HepG2 (cell line): ENCODE results near the gene NOL4L. TPM values are rescaled to one million over a fixed set of nuclear protein-coding genes. Genes with fewer than 3 reads are reported as not detected.
A peak's percentile ranks its signal among the peaks of the same experiment; 100 is the strongest.

Source experiments
- ATAC-seq: fragments of 200-7000 bp; cut with Tn5 transposase; 3 replicates; pipeline ENCODE4 v1.9.1; 2020; ENCODE audit warnings: mild to moderate bottlenecking, moderate library complexity
- BruUV-seq: library from RNA; stranded (reverse); fragments of 400-500 nt; replicated peaks from 2 replicates; lab custom pipeline; 2021; lab: Mats Ljungman, UMichigan
- CTCF ChIA-PET: fragments of 300-600 bp; formaldehyde crosslinking; extraction: SDS; loops from one replicate; lab custom pipeline; 2021; ENCODE audit warnings: low total read pairs, inconsistent platforms, low intra/inter-chr PET ratio; lab: Yijun Ruan, JAX
- POLR2A ChIA-PET: fragments of 350-600 bp; sonication (Branson Sonifier 250); formaldehyde crosslinking; loops from one replicate; lab custom pipeline; 2020; ENCODE audit warnings: antibody characterized with exemption, inconsistent platforms; lab: Yijun Ruan, JAX
- DNase-seq: peaks from one replicate; pipeline ENCODE4 v3.0.0-alpha.2; 2015; ENCODE audit warnings: low spot score
- FAIRE-seq: peaks from 3 replicates; lab custom pipeline; 2011; peaks lifted over from hg19 to GRCh38; lab: Jason Lieb, UNC
- H2AFZ ChIP-seq: one replicate; pipeline ENCODE4 v1.6.1; 2011; ENCODE audit warnings: low read length, inconsistent platforms
- H3K27ac ChIP-seq: fragments of 300-600 bp; 3 replicates; pipeline ENCODE4 v1.8.0; 2011; ENCODE audit warnings: mixed run types, mild to moderate bottlenecking, mixed read lengths, low read length, inconsistent platforms; ENCODE audit not compliant: insufficient read depth; ENCODE audit errors: extremely low read length
- H3K27me3 ChIP-seq, 2 experiments: fragments of 200-600 bp in 1 of 2; 2 replicates in 1 of 2; 3 replicates in 1 of 2; pipeline versions ENCODE4 v1.6.0 to v1.8.0; 2011; ENCODE audit warnings: low read length in 2 of 2, mild to moderate bottlenecking in 2 of 2, moderate library complexity in 2 of 2, inconsistent platforms in 1 of 2; ENCODE audit not compliant: insufficient read depth in 2 of 2, control insufficient read depth in 1 of 2
- H3K36me3 ChIP-seq, 2 experiments: fragments of 200-600 bp in 1 of 2; replicated peaks in 1 of 2; 2 replicates in 1 of 2; 3 replicates in 1 of 2; pipeline versions ENCODE4 v1.5.1 to v1.8.0; 2011; ENCODE audit warnings: low read length in 2 of 2, inconsistent platforms in 1 of 2; ENCODE audit not compliant: insufficient read depth in 2 of 2, control insufficient read depth in 1 of 2
- H3K4me1 ChIP-seq: 2 replicates; pipeline ENCODE4 v1.5.1; 2012; ENCODE audit warnings: low read length, inconsistent platforms; ENCODE audit not compliant: insufficient read depth
- H3K4me2 ChIP-seq: 2 replicates; pipeline ENCODE4 v1.6.0; 2011; ENCODE audit warnings: low read depth, low read length, inconsistent platforms
- H3K4me3 ChIP-seq, 3 experiments: fragments of 200-600 bp in 1 of 3; sonication (generic), shearing (Covaris generic) in 1 of 3; replicated peaks in 1 of 3; 2 replicates each; pipeline ENCODE4 v1.5.1; 2011 to 2016; ENCODE audit warnings: low read length in 3 of 3, inconsistent platforms in 2 of 3, low read depth in 2 of 3, mild to moderate bottlenecking in 2 of 3, control low read depth in 1 of 3, mixed read lengths in 1 of 3; ENCODE audit not compliant: insufficient read depth in 1 of 3
- H3K79me2 ChIP-seq: one replicate; pipeline ENCODE4 v1.6.1; 2011; ENCODE audit warnings: low read length, inconsistent platforms; ENCODE audit not compliant: insufficient read depth
- H3K9ac ChIP-seq: 2 replicates; pipeline ENCODE4 v1.6.0; 2011; ENCODE audit warnings: mild to moderate bottlenecking, low read depth, low read length, inconsistent platforms; ENCODE audit not compliant: insufficient read depth
- H3K9me3 ChIP-seq: 2 replicates; pipeline ENCODE4 v1.5.1; 2012; ENCODE audit warnings: mild to moderate bottlenecking, low read length
- H4K20me1 ChIP-seq: 2 replicates; pipeline ENCODE4 v1.6.0; 2011; ENCODE audit warnings: inconsistent platforms, mild to moderate bottlenecking, low read length, moderate library complexity; ENCODE audit not compliant: insufficient read depth
- ADNP ChIP-seq: sonication (generic); formaldehyde crosslinking; IDR thresholded peaks from 2 replicates; pipeline ENCODE4 v1.4.0; 2020; ENCODE audit warnings: missing genetic modification reagents
- ATF6 ChIP-seq: sonication (generic); formaldehyde crosslinking; conservative IDR thresholded peaks from 2 replicates; pipeline ENCODE4 v1.4.0; 2020; ENCODE audit warnings: missing genetic modification reagents
- FOXK2 ChIP-seq: fragments of 450-650 bp; IDR thresholded peaks from 2 replicates; pipeline ENCODE4 v1.6.1; 2016
- GPBP1L1 ChIP-seq: sonication (generic); formaldehyde crosslinking; IDR thresholded peaks from 2 replicates; pipeline ENCODE4 v1.5.0; 2020; ENCODE audit warnings: mild to moderate bottlenecking, missing genetic modification reagents
- KLF16 ChIP-seq, 2 experiments: sonication (generic) in 1 of 2; formaldehyde crosslinking in 1 of 2; IDR thresholded peaks; 2 replicates each; pipeline versions ENCODE4 v1.6.1 to v1.8.0; 2016 to 2023; ENCODE audit warnings: missing genetic modification reagents in 2 of 2, missing compliant biosample characterization in 1 of 2
- KMT2B ChIP-seq: IDR thresholded peaks from 2 replicates; pipeline ENCODE4 v1.6.1; 2016; ENCODE audit warnings: missing genetic modification reagents, missing compliant biosample characterization
- LCORL ChIP-seq, 2 experiments: fragments of 450-650 bp in 1 of 2; sonication (generic) in 1 of 2; formaldehyde crosslinking in 1 of 2; IDR thresholded peaks; 2 replicates each; pipeline versions ENCODE4 v1.5.0 to v1.6.1; 2017 to 2020; ENCODE audit warnings: antibody characterized with exemption in 1 of 2, missing genetic modification reagents in 1 of 2
- MAFG ChIP-seq: sonication (generic); formaldehyde crosslinking; IDR thresholded peaks from 2 replicates; pipeline ENCODE4 v1.5.1; 2020; ENCODE audit warnings: mild to moderate bottlenecking, missing genetic modification reagents
- MED1 ChIP-seq: sonication (generic); formaldehyde crosslinking; IDR thresholded peaks from 2 replicates; pipeline ENCODE4 v1.4.0; 2020; ENCODE audit warnings: missing genetic modification reagents
- MIER2 ChIP-seq: IDR thresholded peaks from 2 replicates; pipeline ENCODE4 v1.6.1; 2016; ENCODE audit warnings: missing biosample characterization, missing genetic modification reagents
- NR3C1 ChIP-seq: sonication (generic); formaldehyde crosslinking; IDR thresholded peaks from 2 replicates; pipeline ENCODE4 v1.4.0; 2020; ENCODE audit warnings: missing genetic modification reagents
- POLR2A ChIP-seq, 2 experiments: IDR thresholded peaks; 2 replicates each; pipeline ENCODE4 v1.6.1; 2011; ENCODE audit warnings: low read depth in 2 of 2, low read length in 2 of 2, mild to moderate bottlenecking in 1 of 2, moderate library complexity in 1 of 2; ENCODE audit not compliant: insufficient read depth in 1 of 2
- SETDB1 ChIP-seq: sonication (generic); formaldehyde crosslinking; IDR thresholded peaks from 2 replicates; pipeline ENCODE4 v1.5.1; 2020; ENCODE audit warnings: missing genetic modification reagents, mild to moderate bottlenecking, borderline replicate concordance
- SSRP1 ChIP-seq: IDR thresholded peaks from 2 replicates; pipeline ENCODE4 v1.6.1; 2016; ENCODE audit warnings: control low read depth
- TGIF2 ChIP-seq: IDR thresholded peaks from 2 replicates; pipeline ENCODE4 v1.6.1; 2016; ENCODE audit warnings: control low read depth, missing compliant biosample characterization
- TOPORS ChIP-seq: sonication (generic); formaldehyde crosslinking; IDR thresholded peaks from 2 replicates; pipeline ENCODE4 v1.8.0; 2023; ENCODE audit warnings: mild to moderate bottlenecking, missing genetic modification reagents
- ZBTB34 ChIP-seq: sonication (generic); formaldehyde crosslinking; IDR thresholded peaks from 2 replicates; pipeline ENCODE4 v1.8.0; 2022; ENCODE audit warnings: mild to moderate bottlenecking, missing genetic modification reagents
- ZFP41 ChIP-seq: sonication (generic); formaldehyde crosslinking; IDR thresholded peaks from 2 replicates; pipeline ENCODE4 v1.4.0; 2020; ENCODE audit warnings: mild to moderate bottlenecking, missing genetic modification reagents, borderline replicate concordance
- ZFX ChIP-seq: sonication (generic); formaldehyde crosslinking; IDR thresholded peaks from 2 replicates; pipeline ENCODE4 v1.4.0; 2020; ENCODE audit warnings: mild to moderate bottlenecking, low read depth, missing genetic modification reagents, moderate library complexity
- ZNF382 ChIP-seq: sonication (generic); formaldehyde crosslinking; IDR thresholded peaks from 2 replicates; pipeline ENCODE4 v1.5.0; 2020; ENCODE audit warnings: missing genetic modification reagents, mild to moderate bottlenecking, borderline replicate concordance
- ZNF430 ChIP-seq: sonication (generic); formaldehyde crosslinking; IDR thresholded peaks from 2 replicates; pipeline ENCODE4 v1.9.0; 2021; ENCODE audit warnings: mild to moderate bottlenecking, missing genetic modification reagents
- ZNF7 ChIP-seq: IDR thresholded peaks from 2 replicates; pipeline ENCODE4 v1.6.1; 2016; ENCODE audit warnings: missing biosample characterization, missing genetic modification reagents
- ZNF784 ChIP-seq: sonication (generic); formaldehyde crosslinking; IDR thresholded peaks from 2 replicates; pipeline ENCODE4 v1.5.1; 2020; ENCODE audit warnings: missing genetic modification reagents, mild to moderate bottlenecking, borderline replicate concordance
- WGBS: methylation state at CpG from one replicate; pipeline ENCODE4 v1.1.6; 2017; ENCODE audit warnings: low lambda C conversion rate; 5-methylcytosine and 5-hydroxymethylcytosine counted together
- in situ Hi-C: cut with HindIII; loops from 2 replicates; pipeline ENCODE4 v1.10.0; 2017; ENCODE audit warnings: low pct_unique_long_range_greater_than_20kb; ENCODE audit not compliant: extremely low pct_ligation_motif_present
- intact Hi-C: fragments of 100-400 bp; cut with micrococcal nuclease; formaldehyde crosslinking; loops from one replicate; pipeline ENCODE4 v1.10.0; 2022; ENCODE audit not compliant: unreplicated experiment
- polyA plus RNA-seq, 8 experiments: library from polyadenylated mRNA; depleted of rRNA in 3 of 8; stranded (reverse) in 7 of 8; unstranded in 1 of 8; fragments of >200 nt; fragmentation: Illumina TruSeq in 4 of 8; extraction: Trizol in 4 of 8; gene quantifications; 2 replicates each; pipeline versions ENCODE4 v1.2.1 to v1.2.3, GENCODE V29; 2011 to 2016; ENCODE audit warnings: low read depth in 4 of 8, missing spikeins in 1 of 8, mixed read lengths in 1 of 8; ENCODE audit not compliant: insufficient read depth in 1 of 8
- total RNA-seq, 5 experiments: library from RNA; depleted of rRNA; stranded (reverse); fragments of >200 nt; fragmentation: Illumina TruSeq; extraction: Trizol; gene quantifications; 2 replicates each; pipeline ENCODE4 v1.2.3, GENCODE V29; 2016; ENCODE audit warnings: low read depth in 1 of 5

Gene NOL4L
- total and polyA plus RNA-seq, 2 of the 13 experiments (the other 11 are each of a cell fraction or from before 2014, with no cell fraction given), result 16.6 to 35.4 TPM

GRCh38 chr20:32479012-32479411 lies 106.1 kb downstream of the NOL4L start:
- Histone ChIP-seq H3K27me3 (no peaks in the 10 kb centered on the region), H4K20me1 (peaks cover 61% of the 10 kb centered on the region), H3K36me3 (peaks cover 0 to 9% of the 10 kb centered on the region in 2 experiments; a peak in 2 of 5 replicates), H3K9ac (peak overlapping the region; percentile 5; the same call in 1 of the 2 replicates), H2AFZ (no peak overlapping the region), H3K4me2 (no peak overlapping the region; the same call in 1 of the 2 replicates), H3K79me2 (peaks cover 86% of the 10 kb centered on the region), H3K4me3 (no peak overlapping the region), H3K4me1 (peaks cover 83% of the 10 kb centered on the region), H3K9me3 (no peaks in the 10 kb centered on the region), H3K27ac (peak overlapping the region; percentile 35)
- in situ Hi-C loops, result no loop called here
- intact Hi-C loops, result no loop called here
- no peak for FAIRE-seq
- DNase-seq, result no peak
- CTCF ChIA-PET, result no interaction called here
- no peak for ATAC-seq
- BruUV-seq, result no TSS peak
- POLR2A ChIA-PET, result no interaction called here
- WGBS, result 73% methylated on average over 5 of the region's 5 CpGs
- TF ChIP-seq GPBP1L1 (CRISPR knock-in tag) (no peak), ATF6 (CRISPR knock-in tag) (no peak), ZFX (CRISPR knock-in tag) (peak; percentile 23; the same call in 1 of the 2 replicates), NR3C1 (CRISPR knock-in tag) (no peak), ZNF382 (CRISPR knock-in tag) (no peak), SETDB1 (CRISPR knock-in tag) (no peak), TGIF2 (CRISPR knock-in tag) (no peak), SSRP1 (CRISPR knock-in tag) (no peak), MIER2 (CRISPR knock-in tag) (no peak), FOXK2 (no peak), ZNF784 (CRISPR knock-in tag) (0 out of 2 replicates have a peak, but pooled peaks have one; percentile 84), ZNF430 (CRISPR knock-in tag) (no peak), MED1 (CRISPR knock-in tag) (no peak), LCORL (IDR thresholded peaks at IDR 0.05) (no peak), LCORL (CRISPR knock-in tag; IDR thresholded peaks at IDR 0.05) (0 out of 2 replicates have a peak, but pooled peaks have one; percentile 1), ADNP (no peak), KLF16 (CRISPR knock-in tag; IDR thresholded peaks at IDR 0.05) (no peak), MAFG (CRISPR knock-in tag) (no peak), KMT2B (CRISPR knock-in tag) (no peak), ZFP41 (CRISPR knock-in tag) (no peak), ZNF7 (CRISPR knock-in tag) (no peak), ZBTB34 (CRISPR knock-in tag) (no peak), TOPORS (no peak), POLR2A (IDR thresholded peaks at IDR 0.05; ENCODE audit: insufficient read depth in 1 of 2, low read depth in 2 of 2, low read length in 2 of 2) (no peak)
